Measurements from ENCODE around the gene PSAPL1.

The PSAPL1 gene

GRCh38 chr4:7381890-7382633 lies 52.7 kb downstream of the PSAPL1 start:
- no peak for DNase-seq (ENCODE audit: low spot score)

GRCh38 chr4:7381221-7381889 lies 53.4 kb downstream of the PSAPL1 start:
- DNase-seq (ENCODE audit: low spot score), result no peak

All from pons (tissue), 1 donor.